Measurements from ENCODE around the gene BCAR1. TPM values are rescaled to one million over a fixed set of nuclear protein-coding genes. Genes with fewer than 3 reads are reported as not detected.

BCAR1 gene
- total RNA-seq, 4 donors from 2014 or later: 30.1 to 98.0 (median 38.0) TPM

- ATAC-seq (ENCODE audit: low FRiP score) (no peak), DNase-seq (ENCODE audit: low spot score) (no peak)
- no peak for TF ChIP-seq CTCF (IDR thresholded peaks at IDR 0.05)
Observed at GRCh38 chr16:75192606-75193264, 58.7 kb downstream of the BCAR1 start.

- no peak for ATAC-seq (ENCODE audit: low FRiP score)
- no peak for TF ChIP-seq CTCF (IDR thresholded peaks at IDR 0.05)
- DNase-seq (ENCODE audit: low spot score): no peak
Observed at GRCh38 chr16:75189638-75190245, 61.7 kb downstream of the BCAR1 start.

DNA sequence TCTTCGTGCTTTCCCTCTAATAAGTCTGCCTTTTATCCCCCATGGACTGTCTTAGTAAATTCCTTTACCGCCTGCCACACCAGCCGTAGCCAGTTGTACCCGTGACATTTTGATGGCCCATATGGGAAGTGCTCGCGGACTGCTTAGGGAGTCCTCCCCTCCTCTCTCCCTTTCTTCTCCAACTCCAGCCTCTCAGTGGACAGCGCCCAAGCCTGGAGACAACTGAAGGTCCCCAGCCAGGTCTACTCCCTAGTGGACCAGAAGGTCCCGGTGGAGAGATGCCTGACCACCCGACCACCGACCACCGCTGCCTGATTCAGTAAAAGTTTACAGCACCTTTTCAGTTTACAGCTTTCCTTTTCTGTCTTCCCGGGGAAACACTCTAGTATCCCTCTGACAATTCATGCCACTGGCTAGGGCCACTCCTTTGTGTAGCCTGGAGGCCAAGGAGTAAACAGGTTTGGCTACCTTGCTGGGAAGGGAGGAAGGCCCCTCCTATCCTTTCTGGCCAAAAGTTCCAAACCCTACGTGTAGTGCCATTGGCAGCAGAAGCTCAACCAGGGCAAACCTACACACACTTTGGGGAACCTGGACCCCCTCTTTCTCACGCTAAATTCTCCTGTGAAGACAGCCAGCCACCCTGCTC, 62.5 kb downstream of the BCAR1 start:
- DNase-seq (ENCODE audit: low spot score) (no peak), ATAC-seq (ENCODE audit: low FRiP score) (no peak)
- TF ChIP-seq CTCF (IDR thresholded peaks at IDR 0.05): no peak

GRCh38 chr16:75181630-75182029, 69.8 kb downstream of the BCAR1 start:
- no peak for TF ChIP-seq CTCF (IDR thresholded peaks at IDR 0.05)
- DNase-seq (ENCODE audit: low spot score) (no peak), ATAC-seq (ENCODE audit: low FRiP score) (no peak)

GRCh38 chr16:75179208-75179607, 72.2 kb downstream of the BCAR1 start:
- ATAC-seq (ENCODE audit: low FRiP score): no peak
- no peak for TF ChIP-seq CTCF (IDR thresholded peaks at IDR 0.05)
- DNase-seq (ENCODE audit: low spot score): no peak

Small RNAs within 50 kb of the gene (small RNA-seq; reads per million reads assigned to genes)
- gene RNU6-758P: not detected

Other genes with a start within 250 kb of the BCAR1 start
- gene LDHD, start 134.8 kb downstream of the BCAR1 start, total RNA-seq: 10 to 100 TPM; 10.2 to 52.5 (median 17.4) TPM
- gene ZFP1, start 103.1 kb downstream of the BCAR1 start, total RNA-seq: 10 to 100 TPM in 1 of 4 donors, 1 to 10 TPM in 3; 5.5 to 12.6 (median 7.0) TPM
- gene CTRB2, start 44.5 kb downstream of the BCAR1 start, total RNA-seq: not detected
- under 1 TPM in 1 of 4 donors, not detected in 3; 0.69 TPM for gene CTRB1, start 32.6 kb downstream of the BCAR1 start, total RNA-seq
- gene CFDP1, start 181.9 kb upstream of the BCAR1 start, total RNA-seq: 10 to 100 TPM; 37.5 to 54.4 (median 49.2) TPM
- 10 to 100 TPM; 22.4 to 38.3 (median 29.8) TPM for gene TMEM170A, start 213.1 kb upstream of the BCAR1 start, total RNA-seq
- under 1 TPM in 3 of 4 donors, not detected in 1; 0.06 to 0.36 (median 0.09) TPM for gene CHST6, start 243.8 kb upstream of the BCAR1 start, total RNA-seq

All from omental fat pad (tissue), 4 donors.